Measurements from ENCODE around the gene MAGIX. TPM values are rescaled to one million over a fixed set of nuclear protein-coding genes. Genes with fewer than 3 reads are reported as not detected.

Gene MAGIX
- total and polyA plus RNA-seq, 5 donors, result 9.0 to 16.6 (median 15.9) TPM

DNA sequence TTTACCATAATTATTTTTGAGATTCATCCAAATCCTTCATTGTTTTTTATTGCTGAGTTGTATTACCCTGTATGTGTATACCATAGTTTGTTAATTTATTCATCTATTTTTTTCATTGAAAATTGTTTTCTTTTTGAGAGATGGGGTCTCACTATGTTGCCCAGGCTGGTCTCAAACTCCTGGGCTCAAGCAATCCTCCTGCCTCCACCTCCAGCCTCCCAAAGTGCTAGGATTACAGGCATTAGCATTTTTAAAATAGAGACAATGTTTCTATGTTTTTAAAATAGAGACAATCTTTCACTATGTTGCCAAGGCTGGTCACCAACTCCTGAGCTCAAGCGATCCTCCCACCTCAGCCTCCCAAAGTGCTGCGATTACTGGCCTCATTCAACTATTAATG, 1.6 kb upstream of the MAGIX start:
- no peaks in the 10 kb centered on the region for H3K4me1 ChIP-seq (ENCODE audit: control insufficient read depth, insufficient read depth, low read length)
- no peaks in the 10 kb centered on the region for H3K9me3 ChIP-seq (ENCODE audit: control insufficient read depth, low read length)
- no peak for ATAC-seq
- H3K4me3 ChIP-seq (ENCODE audit: low read length), result no peak overlapping the region
- 86% methylated on average over 2 of the region's 2 CpGs for WGBS
- H3K27ac ChIP-seq (ENCODE audit: low read length), result no peak overlapping the region
- intact Hi-C loops (cut with DNase I), result no loop called here
- no peaks in the 10 kb centered on the region for H3K27me3 ChIP-seq (ENCODE audit: control insufficient read depth, insufficient read depth)
- DNase-seq, result no peak

- Histone ChIP-seq H3K9me3 (ENCODE audit: control insufficient read depth, low read length) (no peaks in the 10 kb centered on the region), H3K4me3 (ENCODE audit: low read length) (no peak overlapping the region), H3K27me3 (ENCODE audit: control insufficient read depth, insufficient read depth) (no peaks in the 10 kb centered on the region), H3K4me1 (ENCODE audit: control insufficient read depth, insufficient read depth, low read length) (no peaks in the 10 kb centered on the region), H3K27ac (ENCODE audit: low read length) (no peak overlapping the region)
- WGBS, result 96% methylated on average over 5 of the region's 5 CpGs
- DNase-seq (no peak), ATAC-seq (no peak)
- intact Hi-C loops (cut with DNase I), result no loop called here
Measured at GRCh38 chrX:49161632-49162031, 926 bp upstream of the MAGIX start.

DNA sequence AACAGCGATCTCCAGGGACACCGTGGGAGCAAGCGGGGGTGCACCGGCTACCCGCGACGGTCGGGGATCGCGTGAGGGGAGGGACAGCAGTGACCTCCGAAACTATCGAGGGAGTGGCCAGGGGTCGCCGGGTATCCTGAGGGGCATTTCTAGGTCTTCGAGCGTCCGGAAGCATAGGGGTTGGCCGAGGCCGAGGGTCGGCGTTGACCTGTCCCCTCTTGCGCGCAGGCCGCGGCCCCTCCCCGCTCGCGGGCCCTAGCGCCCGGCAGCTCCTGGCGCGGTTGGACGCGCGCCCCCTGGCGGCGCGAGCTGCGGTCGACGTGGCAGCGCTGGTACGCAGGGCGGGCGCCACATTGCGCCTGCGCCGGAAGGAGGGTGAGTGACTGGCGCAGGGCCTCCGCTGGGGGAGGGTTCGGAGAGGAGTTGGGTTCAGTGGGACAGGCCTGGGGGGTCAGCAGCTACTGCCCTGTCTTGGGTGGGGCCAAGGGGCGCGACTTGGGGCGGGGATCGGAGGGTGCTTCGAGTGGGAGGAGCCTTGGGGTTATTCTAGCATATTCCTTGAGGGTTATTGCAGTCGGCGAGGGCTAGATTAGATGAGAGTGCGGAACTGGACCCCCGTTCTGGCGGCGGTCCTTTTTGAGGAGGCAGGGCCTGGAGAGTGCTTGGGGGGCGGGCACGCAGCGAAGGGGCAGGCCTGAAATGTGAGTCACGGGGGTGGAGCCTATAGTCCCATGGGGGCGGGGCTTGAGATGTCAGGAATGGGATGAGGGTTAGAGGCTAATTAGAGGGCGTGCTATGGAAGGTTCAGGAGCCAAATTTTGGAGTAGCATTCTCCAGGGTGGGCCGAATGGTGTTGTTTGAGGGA, 1.2 kb downstream of the MAGIX start:
- DNase-seq (peak; percentile 91 to 96 (median 95)), ATAC-seq (peak; percentile 78 to 80)
- Histone ChIP-seq H3K27me3 (ENCODE audit: control insufficient read depth, insufficient read depth) (no peaks in the 10 kb centered on the region), H3K27ac (ENCODE audit: low read length) (peak overlapping the region; percentile 91), H3K9me3 (ENCODE audit: control insufficient read depth, low read length) (no peaks in the 10 kb centered on the region), H3K4me1 (ENCODE audit: control insufficient read depth, insufficient read depth, low read length) (no peaks in the 10 kb centered on the region), H3K4me3 (ENCODE audit: low read length) (peak overlapping the region; percentile 37)
- intact Hi-C loops (cut with DNase I), result no loop called here
- WGBS, result under 1% methylated on average over 69 of the region's 69 CpGs

DNA sequence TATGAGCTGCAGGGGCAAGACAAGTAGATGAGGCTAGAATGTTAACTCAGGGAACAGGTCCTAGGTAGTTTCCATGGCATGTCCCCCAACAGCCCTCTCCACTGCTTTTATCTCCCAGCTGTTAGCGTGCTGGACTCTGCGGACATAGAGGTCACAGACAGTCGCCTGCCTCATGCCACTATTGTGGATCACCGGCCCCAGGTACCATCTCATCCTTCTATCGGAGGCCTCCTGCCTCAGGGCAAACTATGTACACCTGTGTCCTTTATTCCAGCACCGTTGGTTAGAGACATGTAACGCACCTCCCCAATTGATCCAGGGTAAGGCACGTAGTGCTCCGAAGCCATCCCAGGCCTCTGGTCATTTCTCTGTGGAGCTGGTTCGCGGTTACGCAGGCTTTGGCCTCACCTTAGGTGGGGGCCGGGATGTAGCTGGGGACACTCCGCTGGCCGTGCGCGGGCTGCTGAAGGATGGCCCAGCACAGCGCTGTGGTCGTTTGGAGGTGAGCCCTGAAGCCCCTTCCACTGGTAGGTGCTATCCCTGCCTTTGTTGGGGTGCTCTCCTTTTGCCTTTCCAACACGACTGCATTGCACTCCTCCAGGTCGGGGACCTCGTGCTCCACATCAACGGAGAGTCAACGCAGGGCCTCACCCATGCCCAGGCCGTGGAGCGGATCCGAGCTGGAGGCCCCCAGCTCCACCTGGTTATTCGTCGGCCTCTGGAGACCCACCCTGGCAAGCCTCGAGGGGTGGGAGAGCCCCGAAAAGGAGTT, 2.2 kb downstream of the MAGIX start:
- no peak overlapping the region for H3K4me3 ChIP-seq (ENCODE audit: low read length)
- WGBS, result 86% methylated on average over 31 of the region's 31 CpGs
- H3K27me3 ChIP-seq (ENCODE audit: control insufficient read depth, insufficient read depth), result no peaks in the 10 kb centered on the region
- intact Hi-C loops (cut with DNase I), result no loop called here
- no peaks in the 10 kb centered on the region for H3K4me1 ChIP-seq (ENCODE audit: control insufficient read depth, insufficient read depth, low read length)
- DNase-seq, result peak in 1 of 3 donors; percentile 54
- no peak for ATAC-seq
- H3K9me3 ChIP-seq (ENCODE audit: control insufficient read depth, low read length), result no peaks in the 10 kb centered on the region
- peak overlapping the region; percentile 97 for H3K27ac ChIP-seq (ENCODE audit: low read length)

- H3K27me3 ChIP-seq (ENCODE audit: control insufficient read depth, insufficient read depth), result no peaks in the 10 kb centered on the region
- intact Hi-C loops (cut with DNase I), result no loop called here
- H3K9me3 ChIP-seq (ENCODE audit: control insufficient read depth, low read length), result no peaks in the 10 kb centered on the region
- WGBS, result 8% methylated on average over 61 of the region's 61 CpGs
- peak overlapping the region; percentile 30 for H3K4me3 ChIP-seq (ENCODE audit: low read length)
- DNase-seq (peak; percentile 79 to 93 (median 88)), ATAC-seq (peak; percentile 45 to 53)
- peak overlapping the region; percentile 97 for H3K27ac ChIP-seq (ENCODE audit: low read length)
- H3K4me1 ChIP-seq (ENCODE audit: control insufficient read depth, insufficient read depth, low read length), result no peaks in the 10 kb centered on the region
Measured at GRCh38 chrX:49165901-49166881, 3.6 kb downstream of the MAGIX start.

GRCh38 chrX:49166914-49167739, 4.6 kb downstream of the MAGIX start:
- peak overlapping the region; percentile 30 for H3K4me3 ChIP-seq (ENCODE audit: low read length)
- no peaks in the 10 kb centered on the region for H3K9me3 ChIP-seq (ENCODE audit: control insufficient read depth, low read length)
- intact Hi-C loops (cut with DNase I), result no loop called here
- no peaks in the 10 kb centered on the region for H3K27me3 ChIP-seq (ENCODE audit: control insufficient read depth, insufficient read depth)
- 1% methylated on average over 35 of the region's 35 CpGs for WGBS
- ATAC-seq, result peak; percentile 74 to 76
- H3K27ac ChIP-seq (ENCODE audit: low read length), result peak overlapping the region; percentile 97
- no peaks in the 10 kb centered on the region for H3K4me1 ChIP-seq (ENCODE audit: control insufficient read depth, insufficient read depth, low read length)
- DNase-seq, result peak; percentile 86 to 90 (median 89)

GRCh38 chrX:49167740-49168108, 5.2 kb downstream of the MAGIX start:
- ATAC-seq, result no peak
- H3K4me3 ChIP-seq (ENCODE audit: low read length), result peak overlapping the region; percentile 30
- H3K4me1 ChIP-seq (ENCODE audit: control insufficient read depth, insufficient read depth, low read length), result no peaks in the 10 kb centered on the region
- no peak for DNase-seq
- no peaks in the 10 kb centered on the region for H3K27me3 ChIP-seq (ENCODE audit: control insufficient read depth, insufficient read depth)
- H3K27ac ChIP-seq (ENCODE audit: low read length), result peak overlapping the region; percentile 97
- H3K9me3 ChIP-seq (ENCODE audit: control insufficient read depth, low read length), result no peaks in the 10 kb centered on the region
- intact Hi-C loops (cut with DNase I), result no loop called here
- 74% methylated on average over 3 of the region's 3 CpGs for WGBS

- H3K9me3 ChIP-seq (ENCODE audit: control insufficient read depth, low read length), result no peaks in the 10 kb centered on the region
- ATAC-seq, result peak; percentile 41 to 58
Measured at GRCh38 chrX:49171752-49172279, 9.3 kb downstream of the MAGIX start, which contains the start of gene PLP2. TSS of gene PLP2 (plus strand) at chrX:49171898. CDS start at chrX:49172001, 103 bp downstream.

DNA sequence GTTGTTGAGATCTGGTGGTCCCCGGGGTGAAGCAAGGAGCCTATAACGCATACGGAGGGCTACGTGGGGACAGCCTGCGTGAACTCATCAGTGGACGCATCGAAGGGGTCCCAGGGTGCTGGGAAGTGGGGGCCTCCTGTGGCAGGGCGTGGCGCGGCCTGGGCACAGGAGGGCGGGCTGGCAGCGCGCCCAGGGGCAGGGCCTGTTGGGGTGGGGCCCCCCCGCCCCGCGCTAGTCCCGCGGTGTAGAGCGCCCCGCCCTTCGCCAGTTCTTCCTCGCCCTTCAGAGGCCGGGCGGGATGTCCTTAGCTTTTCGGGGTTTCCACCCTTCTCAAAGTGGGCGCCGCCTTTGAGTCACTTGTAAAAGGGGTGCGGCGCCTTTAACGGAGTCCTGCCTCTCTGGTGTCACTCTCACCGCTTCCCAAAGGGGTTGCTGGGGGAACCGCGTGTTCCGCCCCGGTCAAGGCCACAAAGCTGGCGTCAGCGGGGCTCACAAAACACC, 9.8 kb downstream of the MAGIX start:
- Histone ChIP-seq H3K27ac (ENCODE audit: low read length) (peak overlapping the region; percentile 81), H3K9me3 (ENCODE audit: control insufficient read depth, low read length) (no peaks in the 10 kb centered on the region), H3K27me3 (ENCODE audit: control insufficient read depth, insufficient read depth) (no peaks in the 10 kb centered on the region), H3K4me1 (ENCODE audit: control insufficient read depth, insufficient read depth, low read length) (peaks cover 4% of the 10 kb centered on the region), H3K4me3 (ENCODE audit: low read length) (peak overlapping the region; percentile 55)
- DNase-seq (peak; percentile 74 to 90 (median 87)), ATAC-seq (peak; percentile 80 to 82)
- intact Hi-C loops (cut with DNase I), result no loop called here
- under 1% methylated on average over 36 of the region's 37 CpGs for WGBS

More at GRCh38 chrX:49171752-49172279, 9.3 kb downstream of the MAGIX start, which contains the start of gene PLP2:
- H3K27me3 ChIP-seq (ENCODE audit: control insufficient read depth, insufficient read depth), result no peaks in the 10 kb centered on the region
- peak; percentile 68 to 81 (median 77) for DNase-seq
- intact Hi-C loops (cut with DNase I), result no loop called here
- under 1% methylated on average over 44 of the region's 46 CpGs for WGBS
- peaks cover 4% of the 10 kb centered on the region for H3K4me1 ChIP-seq (ENCODE audit: control insufficient read depth, insufficient read depth, low read length)
- peak within 1 kb of the TSS; percentile 55 for H3K4me3 ChIP-seq (ENCODE audit: low read length)
- H3K27ac ChIP-seq (ENCODE audit: low read length), result peak within 1 kb of the TSS; percentile 81
